PC-9 (cell line): Measurements from ENCODE around the gene CENPV.

Experiments
- EZH2 ChIP-seq: fragments of 200-600 bp; sonication (generic); IDR thresholded peaks from 2 replicates; pipeline ENCODE4 v1.8.0; 2017; ENCODE audit warnings: antibody characterized with exemption, low read depth
- TF ChIP-seq, protein P1 (sequence below): fragments of 200-600 bp; sonication (generic); conservative IDR thresholded peaks from 2 replicates; pipeline ENCODE4 v1.6.1; 2017; ENCODE audit warnings: mixed run types, antibody characterized with exemption, mild to moderate bottlenecking, moderate library complexity

- TF ChIP-seq, protein P1, sequence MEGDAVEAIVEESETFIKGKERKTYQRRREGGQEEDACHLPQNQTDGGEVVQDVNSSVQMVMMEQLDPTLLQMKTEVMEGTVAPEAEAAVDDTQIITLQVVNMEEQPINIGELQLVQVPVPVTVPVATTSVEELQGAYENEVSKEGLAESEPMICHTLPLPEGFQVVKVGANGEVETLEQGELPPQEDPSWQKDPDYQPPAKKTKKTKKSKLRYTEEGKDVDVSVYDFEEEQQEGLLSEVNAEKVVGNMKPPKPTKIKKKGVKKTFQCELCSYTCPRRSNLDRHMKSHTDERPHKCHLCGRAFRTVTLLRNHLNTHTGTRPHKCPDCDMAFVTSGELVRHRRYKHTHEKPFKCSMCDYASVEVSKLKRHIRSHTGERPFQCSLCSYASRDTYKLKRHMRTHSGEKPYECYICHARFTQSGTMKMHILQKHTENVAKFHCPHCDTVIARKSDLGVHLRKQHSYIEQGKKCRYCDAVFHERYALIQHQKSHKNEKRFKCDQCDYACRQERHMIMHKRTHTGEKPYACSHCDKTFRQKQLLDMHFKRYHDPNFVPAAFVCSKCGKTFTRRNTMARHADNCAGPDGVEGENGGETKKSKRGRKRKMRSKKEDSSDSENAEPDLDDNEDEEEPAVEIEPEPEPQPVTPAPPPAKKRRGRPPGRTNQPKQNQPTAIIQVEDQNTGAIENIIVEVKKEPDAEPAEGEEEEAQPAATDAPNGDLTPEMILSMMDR = no peak
- no peak for TF ChIP-seq EZH2
Observed at GRCh38 chr17:16298140-16298662, 55.1 kb downstream of the CENPV start.
